HG03045 (cell line): ENCODE data around the gene PRSS12.
A peak's percentile ranks its signal among the peaks of the same experiment; 100 is the strongest.
"Not testable (repeated sequence)": the region's sequence is repeated elsewhere in the genome, so short reads cannot be mapped to it uniquely, and the experiment has no call there.

Experiments used
- ATAC-seq: cut with Tn5 transposase; IDR thresholded peaks from one replicate; pipeline ENCODE4 v1.9.1; 2021; ENCODE audit warnings: mild to moderate bottlenecking, moderate library complexity; ENCODE audit not compliant: unreplicated experiment

PRSS12 gene

DNA sequence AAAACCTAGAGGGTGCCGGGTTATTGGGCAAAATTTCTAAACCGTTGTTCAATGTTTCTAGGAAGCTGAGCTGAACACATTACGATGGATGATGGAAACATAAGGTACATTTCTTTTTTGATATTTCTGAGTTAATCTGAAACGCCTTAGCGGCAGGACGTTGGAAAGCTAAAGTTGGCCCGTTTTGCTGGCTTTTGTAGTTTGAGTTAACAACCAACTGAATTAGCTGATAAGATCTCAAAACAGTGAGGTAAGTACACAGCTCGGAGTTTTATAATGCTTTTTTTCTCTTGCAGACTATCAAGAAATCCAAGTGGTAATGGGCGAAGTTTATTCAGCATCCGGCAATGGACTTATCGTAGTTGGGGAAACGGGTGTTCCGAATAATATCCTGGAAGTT is 73.5 kb downstream of the PRSS12 start:
- no peak for ATAC-seq

DNA sequence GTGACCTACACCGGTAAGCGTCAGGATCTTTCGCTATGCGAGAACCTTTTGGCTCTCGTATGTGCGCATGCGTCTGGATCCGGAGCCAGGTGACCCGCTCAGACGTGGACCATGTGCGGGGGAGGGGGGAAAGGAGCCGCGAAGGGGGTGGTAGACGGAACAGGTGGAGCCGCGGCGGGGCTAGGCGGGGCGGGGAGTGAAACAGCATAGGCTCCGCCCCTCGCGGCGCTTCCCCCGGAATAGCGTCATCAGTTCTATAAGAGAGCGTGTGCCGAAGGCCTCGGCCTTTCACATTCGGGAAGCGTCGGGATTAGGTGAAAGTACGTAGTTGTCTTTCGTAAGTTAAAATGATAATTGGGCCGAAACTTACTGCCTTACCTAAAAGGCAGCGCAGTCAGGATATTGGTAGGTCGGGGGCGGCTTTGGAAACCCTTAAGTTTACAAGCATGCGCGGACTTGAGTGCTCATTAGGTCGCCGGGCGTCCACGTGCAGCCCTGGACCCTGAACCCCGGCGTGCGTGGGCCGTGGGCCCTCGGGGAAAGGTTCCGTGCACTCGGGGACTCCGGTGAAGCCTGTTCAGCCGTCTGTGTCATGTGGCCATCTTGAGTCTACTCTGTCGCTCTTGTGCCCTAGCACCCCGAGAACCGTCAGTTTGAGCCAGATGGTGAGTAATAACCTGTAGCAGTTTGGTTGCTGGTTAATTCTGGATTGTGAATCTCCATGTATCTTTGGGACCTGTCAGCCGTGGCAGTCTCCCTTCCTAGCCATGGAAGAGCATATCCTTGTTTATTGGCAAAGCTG is 74.1 kb downstream of the PRSS12 start:
- ATAC-seq = peak; percentile 88

DNA sequence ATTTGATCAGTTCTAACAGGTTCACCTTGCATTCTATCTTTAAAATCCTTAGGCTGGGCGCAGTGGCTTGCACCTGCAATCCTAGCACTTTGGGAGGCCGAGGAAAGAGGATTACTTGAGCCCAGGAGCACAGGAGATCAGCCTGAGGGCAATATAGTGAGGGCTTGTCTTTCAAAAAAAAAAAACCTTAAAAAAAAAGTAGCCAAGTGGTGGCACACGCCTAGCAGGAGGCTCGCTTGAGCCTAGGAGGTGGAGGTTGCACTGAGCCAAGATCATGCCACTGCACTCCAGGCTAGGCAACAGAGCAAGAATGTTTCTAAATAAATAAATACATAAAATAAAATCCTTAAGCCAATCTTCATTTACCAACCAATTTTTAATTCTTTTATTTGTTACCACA is 75.6 kb downstream of the PRSS12 start:
- no peak for ATAC-seq

DNA sequence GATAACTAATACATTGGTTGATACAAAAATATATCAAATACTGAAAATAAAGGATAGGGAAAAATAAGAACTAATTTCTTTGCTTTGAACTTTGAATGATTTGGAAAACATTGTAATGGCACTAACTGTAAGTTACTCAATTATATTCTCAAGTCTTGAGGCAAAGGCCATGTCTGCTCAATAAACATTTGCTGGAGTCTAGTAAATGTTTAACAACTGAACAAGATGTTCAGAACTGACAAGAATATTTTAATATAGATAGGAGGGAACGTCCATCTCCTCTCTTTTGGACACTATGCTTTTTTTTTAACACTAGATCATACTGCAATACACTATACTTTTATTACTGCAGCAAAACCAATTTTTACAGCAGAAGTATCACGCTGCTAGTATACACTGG is 76.2 kb downstream of the PRSS12 start:
- no peak for ATAC-seq

DNA sequence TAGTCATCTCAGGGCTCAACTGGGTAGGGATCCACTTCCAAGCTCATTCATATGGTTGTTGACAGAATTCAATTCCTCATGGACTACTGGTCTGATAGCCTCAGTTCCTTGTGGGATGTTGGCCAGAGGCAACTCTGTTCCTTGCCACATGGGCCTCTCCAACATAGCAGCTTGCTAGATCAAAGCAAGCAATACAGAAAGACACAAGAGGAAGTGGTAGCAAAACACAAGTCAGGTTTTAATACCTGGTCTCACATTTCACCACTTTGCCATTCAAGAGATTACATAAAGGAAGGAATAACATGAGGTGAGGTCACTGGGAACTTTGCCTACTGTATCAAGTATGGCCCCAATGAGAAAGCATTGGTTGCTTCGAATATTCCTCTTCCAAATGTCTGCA is 79.2 kb downstream of the PRSS12 start:
- ATAC-seq = no peak

DNA sequence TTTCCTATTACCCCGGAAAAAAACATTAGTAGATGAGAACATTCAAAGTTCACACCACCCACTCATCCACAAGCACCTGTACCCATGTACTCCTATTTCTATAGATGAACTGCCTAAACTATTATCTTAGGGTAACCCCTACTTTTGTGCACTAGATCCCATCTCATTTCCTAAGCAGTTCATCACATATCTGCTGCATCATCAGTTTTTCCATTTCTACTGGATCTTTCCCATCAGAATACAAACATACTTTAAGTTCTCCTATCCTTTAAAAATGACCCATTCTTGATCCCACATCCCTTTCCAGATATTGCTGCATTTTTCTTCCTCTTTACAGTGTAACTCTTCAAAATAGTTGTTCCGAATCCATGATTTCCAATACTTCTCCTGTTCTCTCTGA is 81.0 kb downstream of the PRSS12 start:
- ATAC-seq = no peak

DNA sequence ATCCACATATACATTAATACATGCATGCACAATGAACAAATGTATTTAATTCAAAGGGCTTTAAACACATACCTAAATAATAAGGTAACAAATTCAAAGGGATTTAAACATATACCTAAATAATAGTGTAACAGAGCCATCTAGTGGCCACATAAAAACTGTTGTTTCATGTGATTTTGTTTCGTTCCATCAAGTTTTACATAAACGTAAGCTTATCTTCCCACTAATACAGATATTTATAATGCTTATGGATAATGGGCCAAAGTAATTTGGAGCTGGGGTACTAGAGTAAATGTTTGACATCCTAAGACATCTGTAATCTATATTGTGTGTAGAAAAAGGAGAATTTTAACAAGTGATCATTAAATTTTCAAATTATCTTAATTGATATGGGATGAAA is 82.3 kb downstream of the PRSS12 start:
- ATAC-seq = peak; percentile 49

DNA sequence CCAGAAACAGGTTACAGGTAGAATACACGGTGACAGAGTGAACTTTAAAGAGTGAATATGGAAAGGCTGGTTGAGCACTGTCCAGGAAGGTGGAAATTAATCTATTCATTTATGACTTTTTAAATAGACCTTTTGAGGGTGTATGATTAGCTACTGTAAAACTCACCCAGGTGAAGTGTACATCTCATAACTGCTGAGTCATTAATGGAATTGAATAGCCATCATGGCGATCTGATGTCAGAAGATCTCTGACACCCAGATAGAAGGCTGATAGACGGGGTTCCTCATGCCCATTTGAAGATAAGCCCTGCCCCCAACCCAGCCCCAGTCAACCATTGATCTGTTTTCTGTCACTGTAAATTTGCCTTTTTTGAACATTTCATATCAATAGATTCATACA is 84.0 kb downstream of the PRSS12 start:
- no peak for ATAC-seq

DNA sequence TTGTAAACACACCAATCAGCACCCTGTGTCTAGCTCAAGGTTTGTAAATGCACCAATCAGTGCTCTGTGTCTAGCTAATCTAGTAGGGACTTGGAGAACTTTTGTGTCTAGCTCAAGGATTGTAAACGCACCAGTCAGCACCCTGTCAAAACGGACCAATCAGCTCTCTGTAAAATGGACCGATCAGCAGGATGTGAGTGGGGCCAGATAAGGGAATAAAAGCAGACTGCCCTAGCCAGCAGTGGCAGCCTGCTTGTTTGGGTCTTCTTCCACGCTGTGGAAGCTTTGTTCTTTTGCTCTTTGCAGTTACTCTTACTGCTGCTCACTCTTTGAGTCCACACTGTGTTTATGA is 86.7 kb downstream of the PRSS12 start:
- not testable (repeated sequence) for ATAC-seq

DNA sequence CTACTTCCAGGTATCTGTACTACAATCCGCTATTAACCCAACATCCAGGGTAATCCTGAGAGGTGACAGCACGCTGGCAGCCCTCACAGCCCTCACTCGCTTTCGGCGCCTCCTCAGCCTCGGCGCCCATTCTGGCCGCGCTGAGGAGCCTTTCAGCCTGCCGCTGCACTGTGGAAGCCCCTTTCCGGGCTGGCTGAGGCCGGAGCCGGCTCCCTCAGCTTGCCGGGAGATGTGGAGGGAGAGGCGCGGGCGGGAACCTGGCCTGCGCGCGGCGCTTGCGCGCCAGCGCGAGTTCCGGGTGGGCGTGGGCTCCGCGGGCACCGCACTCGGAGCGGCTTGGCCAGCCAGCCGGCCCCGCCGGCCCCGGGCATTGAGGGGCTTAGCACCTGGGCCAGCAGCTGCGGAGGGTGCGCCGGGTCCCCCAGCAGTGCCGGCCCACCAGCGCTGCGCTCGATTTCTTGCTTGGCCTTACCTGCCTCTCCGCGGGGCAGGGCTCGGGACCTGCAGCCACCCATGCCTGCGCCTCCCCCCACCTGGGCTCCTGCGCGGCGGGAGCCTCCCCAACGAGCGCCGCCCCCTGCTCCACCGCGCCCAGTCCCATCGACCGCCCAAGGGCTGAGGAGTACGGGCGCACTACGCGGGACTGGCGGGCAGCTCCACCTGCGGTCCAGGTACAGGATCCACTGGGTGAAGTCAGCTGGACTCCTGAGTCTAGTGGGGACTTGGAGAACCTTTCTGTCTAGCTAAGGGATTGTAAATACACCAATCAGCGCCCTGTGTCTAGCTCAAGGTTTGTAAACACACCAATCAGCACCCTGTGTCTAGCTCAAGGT is 87.3 kb downstream of the PRSS12 start:
- ATAC-seq = peak; percentile 60

DNA sequence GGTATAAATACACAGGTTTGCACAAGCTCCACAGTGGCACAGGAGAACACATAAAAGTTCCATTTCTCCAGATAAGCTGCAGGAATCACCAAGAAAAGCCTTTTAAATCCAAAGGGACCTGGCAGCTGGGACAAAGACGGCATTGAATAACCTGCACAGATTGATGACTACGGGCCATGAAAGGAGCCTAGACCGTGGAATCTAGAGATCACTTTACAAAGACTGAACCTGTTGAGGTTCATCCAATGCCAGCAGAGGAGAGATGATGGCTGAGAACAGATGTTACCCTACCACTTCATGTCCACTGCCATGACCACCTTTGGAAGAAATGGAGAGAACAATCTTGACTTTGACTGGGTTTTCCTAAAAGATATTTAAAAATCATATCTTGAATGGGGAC is 88.7 kb downstream of the PRSS12 start:
- ATAC-seq = no peak

DNA sequence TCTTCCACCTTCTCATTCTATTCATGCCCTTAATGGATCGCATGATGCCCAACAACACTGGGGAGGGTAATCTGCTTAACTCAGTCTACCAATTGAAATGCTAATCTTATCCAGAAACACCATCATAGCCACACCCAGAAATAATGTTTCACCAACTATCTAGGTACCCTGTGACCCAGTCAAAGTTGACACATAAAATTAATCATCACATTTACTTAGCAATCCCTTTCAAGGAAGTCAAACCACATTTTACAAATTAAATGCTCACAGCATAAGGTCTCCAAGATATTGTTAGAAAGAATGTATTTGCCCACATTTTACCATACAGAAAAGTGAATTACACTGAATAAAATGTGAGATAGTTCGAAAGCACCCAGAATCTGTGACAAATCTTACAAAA is 92.5 kb downstream of the PRSS12 start:
- no peak for ATAC-seq

DNA sequence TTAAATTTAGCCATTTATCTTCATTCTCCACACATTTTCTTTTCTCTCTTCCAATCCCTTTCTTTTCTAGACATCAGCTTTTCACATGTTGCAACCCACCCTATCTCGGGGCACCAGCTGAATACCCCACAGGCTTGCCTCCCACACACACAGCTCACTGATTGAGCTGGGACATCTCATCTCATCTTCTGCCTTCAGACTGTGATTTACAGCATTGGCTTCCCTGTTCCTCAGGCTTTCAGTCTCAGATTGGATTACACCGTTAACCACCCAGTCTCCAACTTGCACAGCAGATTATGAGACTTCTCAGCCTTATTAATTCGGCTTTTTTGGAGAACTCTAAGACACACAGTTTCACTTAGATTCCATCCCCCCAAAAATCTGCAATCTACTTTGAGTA is 93.7 kb downstream of the PRSS12 start:
- ATAC-seq = no peak

DNA sequence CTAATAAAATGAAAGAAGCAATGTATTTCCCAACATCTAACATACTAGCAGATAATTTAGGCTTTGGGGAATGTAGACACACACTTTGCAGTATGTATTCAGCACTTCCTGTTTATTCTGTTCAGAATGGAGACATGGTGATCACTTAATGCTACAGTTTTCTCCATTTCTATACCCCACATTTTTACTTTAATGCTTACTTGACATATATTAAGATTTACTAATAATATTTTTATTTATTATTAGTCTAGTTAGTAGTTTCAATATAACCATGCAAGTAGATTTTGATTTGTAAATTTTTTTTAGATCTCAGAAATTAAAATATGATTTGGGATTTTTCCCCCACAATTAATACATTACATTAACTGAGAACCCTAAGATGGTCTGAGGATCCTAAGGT is 98.4 kb downstream of the PRSS12 start:
- ATAC-seq = no peak

DNA sequence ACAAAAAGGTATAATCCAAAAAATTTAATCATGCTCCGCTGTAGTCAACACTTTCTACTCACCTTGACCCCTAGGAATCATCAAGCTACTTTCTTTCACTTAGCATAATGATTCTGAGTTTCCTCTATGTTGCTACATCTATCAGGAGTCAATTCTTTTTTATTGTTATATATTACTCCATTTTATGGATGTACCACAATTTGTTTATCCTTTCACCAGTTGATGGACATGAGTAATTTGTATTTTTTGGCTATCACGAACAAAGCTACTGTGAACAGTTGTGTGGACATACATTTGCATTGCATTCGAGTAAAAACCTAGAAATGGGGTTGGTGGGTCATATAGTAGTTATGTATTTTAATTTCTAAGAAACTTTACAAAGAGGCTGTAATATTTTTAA is 102.9 kb downstream of the PRSS12 start:
- ATAC-seq = no peak

DNA sequence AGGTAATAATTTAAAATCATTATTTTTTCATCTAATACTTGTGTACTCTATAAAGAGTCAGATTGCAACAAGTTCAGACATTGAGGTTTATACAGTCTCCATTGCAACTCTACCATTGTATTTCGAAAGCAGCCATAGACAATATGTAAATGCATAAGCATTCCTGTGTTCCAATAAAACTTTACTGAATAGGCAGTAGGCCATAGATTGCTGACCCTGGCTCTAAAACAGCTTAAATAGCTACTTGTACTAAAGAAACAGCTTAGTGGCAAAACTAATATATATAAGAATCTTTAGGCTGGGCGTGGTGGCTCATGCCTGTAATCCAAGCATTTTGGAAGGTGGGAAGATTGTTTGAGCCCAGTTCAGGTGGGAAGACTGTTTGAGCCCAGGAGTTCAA is 115.3 kb downstream of the PRSS12 start:
- no peak for ATAC-seq

DNA sequence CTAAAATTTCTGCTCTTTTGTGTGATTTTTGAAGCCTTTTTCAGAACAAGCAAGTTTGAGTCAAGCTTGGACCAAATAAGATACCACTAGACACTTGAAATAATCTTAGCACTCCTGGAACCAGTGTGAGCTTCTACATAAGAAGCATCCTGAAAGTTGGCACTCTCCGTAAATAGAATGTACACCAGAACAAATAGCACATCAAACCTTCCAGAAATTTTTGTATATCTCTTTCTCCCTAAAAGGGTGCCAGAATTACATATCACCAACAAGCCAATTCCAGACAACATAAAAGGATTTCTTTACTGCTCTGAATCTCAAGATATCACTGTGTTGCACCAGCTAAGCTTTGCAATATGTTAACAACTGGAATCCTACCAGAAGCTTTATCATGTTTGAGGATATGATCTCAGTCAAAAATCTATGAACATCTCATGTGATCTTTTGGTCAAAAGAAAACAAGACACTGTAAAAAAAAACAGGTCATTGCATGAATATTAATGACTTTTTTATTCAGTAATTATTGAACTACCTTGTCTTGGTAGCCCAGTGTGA is 117.2 kb downstream of the PRSS12 start:
- no peak for ATAC-seq
